Hair follicular keratinocyte (primary cell): ENCODE results near the gene JAK2. TPM values are rescaled to one million over a fixed set of nuclear protein-coding genes. Genes with fewer than 3 reads are reported as not detected.

Source experiments
- total RNA-seq: library from RNA; depleted of rRNA; stranded (reverse); fragments of >200 nt; gene quantifications from 2 replicates; pipeline ENCODE4 v1.2.3, GENCODE V29; 2015

The JAK2 gene
- 3.4 and 4.1 TPM in 2 replicates for total RNA-seq

DNA sequence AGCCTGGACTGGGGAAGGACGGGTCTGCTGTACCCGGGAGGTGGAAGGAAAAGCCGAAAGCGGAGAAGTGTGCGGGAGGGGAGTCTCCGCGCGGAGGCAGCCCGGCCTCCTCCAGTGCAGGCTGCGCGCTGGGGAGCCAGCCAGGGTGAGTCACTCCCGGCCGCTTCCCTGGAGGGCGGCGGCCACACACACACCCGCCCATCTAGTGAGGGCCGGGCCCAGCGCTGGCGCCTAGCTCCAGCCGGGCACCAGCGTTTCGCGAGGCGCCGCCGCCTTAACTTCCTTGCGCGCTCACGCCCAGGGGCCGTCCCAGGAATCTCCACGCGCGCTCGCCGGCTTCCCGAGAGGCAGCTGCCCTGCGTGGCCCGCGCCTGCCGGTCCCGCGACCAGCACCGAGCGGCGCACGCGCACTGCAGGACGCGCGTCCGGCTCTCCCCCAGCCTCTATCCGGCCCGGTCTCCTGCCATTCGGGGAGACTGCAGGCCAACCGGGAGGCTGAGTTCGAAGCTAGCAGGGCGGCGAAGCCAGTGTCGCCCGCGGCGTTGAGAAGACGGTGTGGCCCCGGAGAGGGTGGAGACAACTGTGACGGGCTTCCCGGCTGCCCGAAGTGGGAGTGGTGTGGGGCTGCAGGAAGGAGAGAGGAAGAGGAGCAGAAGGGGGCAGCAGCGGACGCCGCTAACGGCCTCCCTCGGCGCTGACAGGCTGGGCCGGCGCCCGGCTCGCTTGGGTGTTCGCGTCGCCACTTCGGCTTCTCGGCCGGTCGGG lies at the start of gene JAK2:
TSS of gene JAK2 (plus strand) at position 652 of the 765 bp plus-strand sequence. CDS start 36,716 bp downstream, outside the sequence.

Other genes starting within 250 kb of the JAK2 start
- gene AK3, start 244.1 kb upstream of the JAK2 start, total RNA-seq: 42.7 and 43.7 TPM in 2 replicates
- gene RCL1, start 192.3 kb upstream of the JAK2 start, total RNA-seq: 16.0 and 21.1 TPM in 2 replicates
- not detected in 2 replicates for gene INSL6, start 200.4 kb downstream of the JAK2 start, total RNA-seq
- not detected in 2 replicates for gene INSL4, start 246.1 kb downstream of the JAK2 start, total RNA-seq